ENCODE results near the gene SLC16A1. TPM values are rescaled to one million over a fixed set of nuclear protein-coding genes. Genes with fewer than 3 reads are reported as not detected.
"Not testable (repeated sequence)": the region's sequence is repeated elsewhere in the genome, so short reads cannot be mapped to it uniquely, and the experiment has no call there.

The SLC16A1 gene
- total and polyA plus RNA-seq, 2 donors = 19.4 to 28.6 TPM

GRCh38 chr1:112981426-112981825 is 25.4 kb upstream of the SLC16A1 start:
- Histone ChIP-seq H3K4me1 (ENCODE audit: control insufficient read depth in 2 of 2, insufficient read depth in 2 of 2, low read length in 2 of 2) (no peaks in the 10 kb centered on the region), H3K36me3 (ENCODE audit: control insufficient read depth in 2 of 2, insufficient read depth in 2 of 2, low read length in 1 of 2) (no peaks in the 10 kb centered on the region), H3K9me3 (ENCODE audit: control insufficient read depth in 2 of 2, insufficient read depth in 1 of 2, low read length in 1 of 2) (no peaks in the 10 kb centered on the region), H3K27ac (ENCODE audit: low read depth in 1 of 2, low read length in 1 of 2) (no peak overlapping the region), H3K4me3 (ENCODE audit: low read length in 2 of 2) (no peak overlapping the region), H3K27me3 (ENCODE audit: control insufficient read depth in 2 of 2, insufficient read depth in 1 of 2, low read length in 1 of 2) (no peaks in the 10 kb centered on the region)
- DNase-seq (ENCODE audit: low read depth in 6 of 9, low spot score in 9 of 9) = no peak
- 100% methylated on average over 1 of the region's 1 CpG for WGBS

- Histone ChIP-seq H3K9me3 (ENCODE audit: control insufficient read depth in 2 of 2, insufficient read depth in 1 of 2, low read length in 1 of 2) (no peaks in the 10 kb centered on the region), H3K4me1 (ENCODE audit: control insufficient read depth in 2 of 2, insufficient read depth in 2 of 2, low read length in 2 of 2) (no peaks in the 10 kb centered on the region), H3K27ac (ENCODE audit: low read depth in 1 of 2, low read length in 1 of 2) (no peak overlapping the region), H3K36me3 (ENCODE audit: control insufficient read depth in 2 of 2, insufficient read depth in 2 of 2, low read length in 1 of 2) (no peaks in the 10 kb centered on the region), H3K4me3 (ENCODE audit: low read length in 2 of 2) (no peak overlapping the region), H3K27me3 (ENCODE audit: control insufficient read depth in 2 of 2, insufficient read depth in 1 of 2, low read length in 1 of 2) (no peaks in the 10 kb centered on the region)
- DNase-seq (ENCODE audit: low read depth in 6 of 9, low spot score in 9 of 9) = no peak
- WGBS = 98% methylated on average over 5 of the region's 5 CpGs
These were observed 19.3 kb upstream of the SLC16A1 start for GRCh38 chr1:112975336-112975735.

- 94% methylated on average over 1 of the region's 1 CpG for WGBS
- no peak overlapping the region for H3K27ac ChIP-seq (ENCODE audit: low read depth in 1 of 2, low read length in 1 of 2)
- no peaks in the 10 kb centered on the region for H3K27me3 ChIP-seq (ENCODE audit: control insufficient read depth in 2 of 2, insufficient read depth in 1 of 2, low read length in 1 of 2)
- DNase-seq (ENCODE audit: low read depth in 6 of 9, low spot score in 9 of 9) = no peak
- H3K4me1 ChIP-seq (ENCODE audit: control insufficient read depth in 2 of 2, insufficient read depth in 2 of 2, low read length in 2 of 2) = no peaks in the 10 kb centered on the region
- H3K9me3 ChIP-seq (ENCODE audit: control insufficient read depth in 2 of 2, insufficient read depth in 1 of 2, low read length in 1 of 2) = no peaks in the 10 kb centered on the region
- H3K36me3 ChIP-seq (ENCODE audit: control insufficient read depth in 2 of 2, insufficient read depth in 2 of 2, low read length in 1 of 2) = no peaks in the 10 kb centered on the region
- no peak overlapping the region for H3K4me3 ChIP-seq (ENCODE audit: low read length in 2 of 2)
These were observed 18.6 kb upstream of the SLC16A1 start for GRCh38 chr1:112974646-112975045.

GRCh38 chr1:112973788-112974187 is 17.8 kb upstream of the SLC16A1 start:
- no peaks in the 10 kb centered on the region for H3K9me3 ChIP-seq (ENCODE audit: control insufficient read depth in 2 of 2, insufficient read depth in 1 of 2, low read length in 1 of 2)
- 95% methylated on average over 1 of the region's 1 CpG for WGBS
- no peak overlapping the region for H3K27ac ChIP-seq (ENCODE audit: low read depth in 1 of 2, low read length in 1 of 2)
- no peak for DNase-seq (ENCODE audit: low read depth in 6 of 9, low spot score in 9 of 9)
- H3K4me3 ChIP-seq (ENCODE audit: low read length in 2 of 2) = no peak overlapping the region
- H3K27me3 ChIP-seq (ENCODE audit: control insufficient read depth in 2 of 2, insufficient read depth in 1 of 2, low read length in 1 of 2) = no peaks in the 10 kb centered on the region
- no peaks in the 10 kb centered on the region for H3K4me1 ChIP-seq (ENCODE audit: control insufficient read depth in 2 of 2, insufficient read depth in 2 of 2, low read length in 2 of 2)
- H3K36me3 ChIP-seq (ENCODE audit: control insufficient read depth in 2 of 2, insufficient read depth in 2 of 2, low read length in 1 of 2) = no peaks in the 10 kb centered on the region

- Histone ChIP-seq H3K27ac (ENCODE audit: low read depth in 1 of 2, low read length in 1 of 2) (no peak overlapping the region), H3K4me1 (ENCODE audit: control insufficient read depth in 2 of 2, insufficient read depth in 2 of 2, low read length in 2 of 2) (no peaks in the 10 kb centered on the region), H3K36me3 (ENCODE audit: control insufficient read depth in 2 of 2, insufficient read depth in 2 of 2, low read length in 1 of 2) (peaks cover 3 to 12% of the 10 kb centered on the region in 2 donors), H3K9me3 (ENCODE audit: control insufficient read depth in 2 of 2, insufficient read depth in 1 of 2, low read length in 1 of 2) (no peaks in the 10 kb centered on the region), H3K4me3 (ENCODE audit: low read length in 2 of 2) (no peak overlapping the region), H3K27me3 (ENCODE audit: control insufficient read depth in 2 of 2, insufficient read depth in 1 of 2, low read length in 1 of 2) (no peaks in the 10 kb centered on the region)
- no peak for DNase-seq (ENCODE audit: low read depth in 6 of 9, low spot score in 9 of 9)
- WGBS = 97% methylated on average over 1 of the region's 1 CpG
These were observed 15.0 kb upstream of the SLC16A1 start for GRCh38 chr1:112971006-112971405.

GRCh38 chr1:112964347-112964746 is 8.4 kb upstream of the SLC16A1 start:
- H3K4me3 ChIP-seq (ENCODE audit: low read length in 2 of 2) = no peak overlapping the region
- H3K27me3 ChIP-seq (ENCODE audit: control insufficient read depth in 2 of 2, insufficient read depth in 1 of 2, low read length in 1 of 2) = no peaks in the 10 kb centered on the region
- no peaks in the 10 kb centered on the region for H3K4me1 ChIP-seq (ENCODE audit: control insufficient read depth in 2 of 2, insufficient read depth in 2 of 2, low read length in 2 of 2)
- H3K36me3 ChIP-seq (ENCODE audit: control insufficient read depth in 2 of 2, insufficient read depth in 2 of 2, low read length in 1 of 2) = peaks cover 3 to 12% of the 10 kb centered on the region in 2 donors
- H3K9me3 ChIP-seq (ENCODE audit: control insufficient read depth in 2 of 2, insufficient read depth in 1 of 2, low read length in 1 of 2) = no peaks in the 10 kb centered on the region
- no peak for DNase-seq (ENCODE audit: low read depth in 6 of 9, low spot score in 9 of 9)
- no peak overlapping the region for H3K27ac ChIP-seq (ENCODE audit: low read depth in 1 of 2, low read length in 1 of 2)
- 97% methylated on average over 4 of the region's 4 CpGs for WGBS

GRCh38 chr1:112961072-112961471 is 5.1 kb upstream of the SLC16A1 start:
- WGBS = over 99% methylated on average over 4 of the region's 4 CpGs
- no peaks in the 10 kb centered on the region for H3K27me3 ChIP-seq (ENCODE audit: control insufficient read depth in 2 of 2, insufficient read depth in 1 of 2, low read length in 1 of 2)
- DNase-seq (ENCODE audit: low read depth in 6 of 9, low spot score in 9 of 9) = no peak
- H3K9me3 ChIP-seq (ENCODE audit: control insufficient read depth in 2 of 2, insufficient read depth in 1 of 2, low read length in 1 of 2) = peaks cover 0 to 2% of the 10 kb centered on the region in 2 donors
- no peak overlapping the region for H3K27ac ChIP-seq (ENCODE audit: low read depth in 1 of 2, low read length in 1 of 2)
- H3K4me1 ChIP-seq (ENCODE audit: control insufficient read depth in 2 of 2, insufficient read depth in 2 of 2, low read length in 2 of 2) = peaks cover 5 to 14% of the 10 kb centered on the region in 2 donors
- H3K4me3 ChIP-seq (ENCODE audit: low read length in 2 of 2) = no peak overlapping the region
- no peaks in the 10 kb centered on the region for H3K36me3 ChIP-seq (ENCODE audit: control insufficient read depth in 2 of 2, insufficient read depth in 2 of 2, low read length in 1 of 2)

GRCh38 chr1:112960384-112960783 is 4.4 kb upstream of the SLC16A1 start:
- no peaks in the 10 kb centered on the region for H3K36me3 ChIP-seq (ENCODE audit: control insufficient read depth in 2 of 2, insufficient read depth in 2 of 2, low read length in 1 of 2)
- no peak for DNase-seq (ENCODE audit: low read depth in 6 of 9, low spot score in 9 of 9)
- WGBS = 96% methylated on average over 3 of the region's 3 CpGs
- no peak overlapping the region for H3K27ac ChIP-seq (ENCODE audit: low read depth in 1 of 2, low read length in 1 of 2)
- peaks cover 5 to 14% of the 10 kb centered on the region in 2 donors for H3K4me1 ChIP-seq (ENCODE audit: control insufficient read depth in 2 of 2, insufficient read depth in 2 of 2, low read length in 2 of 2)
- no peaks in the 10 kb centered on the region for H3K27me3 ChIP-seq (ENCODE audit: control insufficient read depth in 2 of 2, insufficient read depth in 1 of 2, low read length in 1 of 2)
- H3K9me3 ChIP-seq (ENCODE audit: control insufficient read depth in 2 of 2, insufficient read depth in 1 of 2, low read length in 1 of 2) = peaks cover 0 to 4% of the 10 kb centered on the region in 2 donors
- H3K4me3 ChIP-seq (ENCODE audit: low read length in 2 of 2) = no peak overlapping the region

- not testable (repeated sequence) for DNase-seq (ENCODE audit: low read depth in 6 of 9, low spot score in 9 of 9)
These were observed 2.2 kb upstream of the SLC16A1 start for GRCh38 chr1:112958236-112958635.

More at GRCh38 chr1:112958236-112958635, 2.2 kb upstream of the SLC16A1 start:
- H3K9me3 ChIP-seq (ENCODE audit: control insufficient read depth in 2 of 2, insufficient read depth in 1 of 2, low read length in 1 of 2); H3K4me3 ChIP-seq (ENCODE audit: low read length in 2 of 2); H3K27me3 ChIP-seq (ENCODE audit: control insufficient read depth in 2 of 2, insufficient read depth in 1 of 2, low read length in 1 of 2); H3K36me3 ChIP-seq (ENCODE audit: control insufficient read depth in 2 of 2, insufficient read depth in 2 of 2, low read length in 1 of 2); H3K27ac ChIP-seq (ENCODE audit: low read depth in 1 of 2, low read length in 1 of 2): not testable (repeated sequence)
- WGBS = 90% methylated on average over 7 of the region's 7 CpGs
- peaks cover 5 to 14% of the 10 kb centered on the region in 2 donors for H3K4me1 ChIP-seq (ENCODE audit: control insufficient read depth in 2 of 2, insufficient read depth in 2 of 2, low read length in 2 of 2)

Data from thymus (tissue), 11 donors.